GM12878 (cell line): ENCODE data around the gene MSX1. TPM values are rescaled to one million over a fixed set of nuclear protein-coding genes. Genes with fewer than 3 reads are reported as not detected.

Experiments
- ATAC-seq: fragments of 200-7000 bp; cut with Tn5 transposase; 3 replicates; pipeline ENCODE4 v1.9.1; 2020; ENCODE audit warnings: mild to moderate bottlenecking, moderate library complexity
- BruUV-seq: library from RNA; stranded (reverse); fragments of 400-500 nt; replicated peaks from 2 replicates; lab custom pipeline; 2021; lab: Mats Ljungman, UMichigan
- CTCF ChIA-PET: fragments of 300-600 bp; sonication (Branson Sonifier 250); formaldehyde crosslinking; extraction: SDS; loops from one replicate; lab custom pipeline; 2021; ENCODE audit warnings: inconsistent platforms; lab: Yijun Ruan, JAX
- POLR2A ChIA-PET: fragments of 350-600 bp; formaldehyde crosslinking; extraction: SDS; loops from one replicate; lab custom pipeline; 2021; ENCODE audit warnings: inconsistent platforms; lab: Charles Lee
- RAD21 ChIA-PET: fragments of 300-600 bp; sonication (Branson Sonifier 250); formaldehyde crosslinking; loops from one replicate; lab custom pipeline; 2023; ENCODE audit warnings: antibody characterized with exemption; ENCODE audit not compliant: unreplicated experiment; lab: Charles Lee
- SMC1A ChIA-PET: fragments of 300-600 bp; sonication (Branson Sonifier 250); formaldehyde crosslinking; loops from one replicate; lab custom pipeline; 2023; ENCODE audit not compliant: unreplicated experiment, uncharacterized antibody; lab: Charles Lee
- DNase-seq: peaks from one replicate; pipeline ENCODE4 v3.0.0-alpha.2; 2011; ENCODE audit warnings: low read depth, low spot score
- FAIRE-seq: peaks from 3 replicates; lab custom pipeline; 2011; peaks lifted over from hg19 to GRCh38; lab: Jason Lieb, UNC
- H2AFZ ChIP-seq: 2 replicates; pipeline ENCODE4 v1.6.0; 2011; ENCODE audit warnings: low read depth, low read length, control low read depth; ENCODE audit not compliant: control insufficient read depth
- H3K27ac ChIP-seq: 2 replicates; pipeline ENCODE4 v1.5.1; 2011; ENCODE audit warnings: control low read depth; ENCODE audit not compliant: control insufficient read depth, insufficient read depth
- H3K27me3 ChIP-seq, 2 experiments: replicated peaks in 1 of 2; 2 replicates each; pipeline versions ENCODE4 v1.6.0 to v1.6.1; 2011; ENCODE audit warnings: low read length in 1 of 2; ENCODE audit not compliant: control insufficient read depth in 2 of 2, insufficient read depth in 2 of 2
- H3K36me3 ChIP-seq, 2 experiments: 2 replicates each; pipeline ENCODE4 v1.5.1; 2011; ENCODE audit warnings: low read length in 1 of 2; ENCODE audit not compliant: control insufficient read depth in 2 of 2, insufficient read depth in 2 of 2
- H3K4me1 ChIP-seq: 2 replicates; pipeline ENCODE4 v1.6.1; 2011; ENCODE audit warnings: mild to moderate bottlenecking, low read length, moderate library complexity, mixed read lengths; ENCODE audit not compliant: control insufficient read depth, insufficient read depth
- H3K4me2 ChIP-seq: 2 replicates; pipeline ENCODE4 v1.6.0; 2011; ENCODE audit warnings: control low read depth; ENCODE audit not compliant: control insufficient read depth, insufficient read depth
- H3K4me3 ChIP-seq: fragments of 200-600 bp; sonication (generic); 2 replicates; pipeline ENCODE4 v1.5.1; 2016
- H3K79me2 ChIP-seq: 2 replicates; pipeline ENCODE4 v1.6.0; 2011; ENCODE audit warnings: low read length; ENCODE audit not compliant: control insufficient read depth, insufficient read depth
- H3K9ac ChIP-seq: 2 replicates; pipeline ENCODE4 v1.8.0; 2011; ENCODE audit warnings: low read length, control low read depth, mixed read lengths; ENCODE audit not compliant: control insufficient read depth, insufficient read depth
- H3K9me3 ChIP-seq: replicated peaks from 3 replicates; pipeline ENCODE4 v1.5.1; 2011; ENCODE audit warnings: mild to moderate bottlenecking, low read length; ENCODE audit not compliant: control insufficient read depth, insufficient read depth
- H4K20me1 ChIP-seq: 2 replicates; pipeline ENCODE4 v1.6.0; 2011; ENCODE audit not compliant: control insufficient read depth, insufficient read depth
- BRCA1 ChIP-seq: IDR thresholded peaks from 2 replicates; pipeline ENCODE4 v1.6.1; 2011; ENCODE audit warnings: low read depth, low read length, improper control_type of control experiment
- IRF4 ChIP-seq: IDR thresholded peaks from 2 replicates; pipeline ENCODE4 v1.6.1; 2011; ENCODE audit warnings: low read depth, low read length
- PAX8 ChIP-seq: fragments of 450-650 bp; IDR thresholded peaks from 2 replicates; pipeline ENCODE4 v1.6.1; 2017; ENCODE audit warnings: mild to moderate bottlenecking, moderate library complexity
- SP1 ChIP-seq: IDR thresholded peaks from one replicate; pipeline ENCODE4 v1.6.1; 2011; ENCODE audit warnings: low read depth, low read length
- ZBTB4 ChIP-seq: fragments of 450-650 bp; formaldehyde crosslinking; IDR thresholded peaks from 2 replicates; pipeline ENCODE4 v1.4.0; 2022; ENCODE audit warnings: mild to moderate bottlenecking, moderate library complexity
- WGBS: methylation state at CpG from one replicate; pipeline ENCODE4 v1.1.6; 2016; ENCODE audit warnings: low lambda C conversion rate; ENCODE audit not compliant: insufficient replicate concordance, insufficient coverage; ENCODE audit errors: missing lambda C conversion rate; 5-methylcytosine and 5-hydroxymethylcytosine counted together
- in situ Hi-C: fragments of 300-500 bp; cut with MboI; formaldehyde crosslinking; loops from 9 replicates; pipeline ENCODE4 v1.14.3; 2018; ENCODE audit warnings: mixed read lengths
- intact Hi-C: fragments of 100-400 bp; cut with micrococcal nuclease; formaldehyde crosslinking; loops from one replicate; pipeline ENCODE4 v1.14.2; 2022; ENCODE audit not compliant: unreplicated experiment
- polyA plus RNA-seq, 11 experiments: library from polyadenylated mRNA; depleted of rRNA in 4 of 11; unstranded in 6 of 11; stranded (reverse) in 5 of 11; fragments of >200 nt; fragmentation: Nextera tagmentation in 4 of 11; fragmentation: Illumina TruSeq in 1 of 11; extraction: Ambion mirVana in 4 of 11; extraction: Trizol in 1 of 11; gene quantifications; 1 replicate in 1 of 11; 2 replicates in 10 of 11; pipeline versions ENCODE4 v1.2.1 to v1.2.3, GENCODE V29; 2011 to 2016; ENCODE audit warnings: inconsistent platforms in 2 of 11, missing spikeins in 2 of 11, low read depth in 1 of 11
- total RNA-seq, 4 experiments: library from RNA; depleted of rRNA in 3 of 4; stranded (reverse); fragments of >200 nt in 3 of 4; fragmentation: Illumina TruSeq in 1 of 4; extraction: Trizol in 1 of 4; gene quantifications; 2 replicates each; pipeline versions ENCODE4 v1.2.1 to v1.2.3, GENCODE V29; 2013 to 2021
- TF ChIP-seq, protein P1 (sequence below): fragments of 450-650 bp; IDR thresholded peaks from 2 replicates; pipeline ENCODE4 v1.6.1; 2017; ENCODE audit warnings: mild to moderate bottlenecking, low read depth, inconsistent platforms; ENCODE audit not compliant: poor library complexity, severe bottlenecking
- TF ChIP-seq, protein P2 (sequence below): IDR thresholded peaks from 2 replicates; pipeline ENCODE4 v1.6.1; 2011; ENCODE audit warnings: low read depth, mild to moderate bottlenecking, low read length, moderate library complexity, borderline replicate concordance; ENCODE audit errors: extremely low read depth
- TF ChIP-seq, protein P3 (sequence below): IDR thresholded peaks from 2 replicates; pipeline ENCODE4 v1.6.1; 2011; ENCODE audit warnings: borderline replicate concordance, low read depth, mild to moderate bottlenecking, moderate library complexity, mixed read lengths, low read length; ENCODE audit not compliant: insufficient read depth; ENCODE audit errors: extremely low read length
- TF ChIP-seq, protein P4 (sequence below): IDR thresholded peaks from 2 replicates; pipeline ENCODE4 v1.6.1; 2011; ENCODE audit warnings: low read depth, low read length, improper control_type of control experiment, borderline replicate concordance

MSX1 gene
- total and polyA plus RNA-seq, 10 of the 15 experiments (the other 5 are each of a cell fraction or from before 2014, with no cell fraction given) = 0.04 to 0.56 (median 0.15) TPM; not detected in 2

- no peak for FAIRE-seq
- in situ Hi-C loops = no loop called here
These were observed 29.6 kb upstream of the MSX1 start for GRCh38 chr4:4829837-4830236.

GRCh38 chr4:4831266-4831665, 28.2 kb upstream of the MSX1 start:
- Histone ChIP-seq H3K4me1 (no peaks in the 10 kb centered on the region), H3K27me3 (no peaks in the 10 kb centered on the region), H3K36me3 (no peaks in the 10 kb centered on the region), H3K27ac (no peak overlapping the region), H3K4me3 (no peak overlapping the region), H3K9ac (no peak overlapping the region), H3K4me2 (no peak overlapping the region), H4K20me1 (no peaks in the 10 kb centered on the region), H2AFZ (no peak overlapping the region), H3K79me2 (no peaks in the 10 kb centered on the region), H3K9me3 (no peaks in the 10 kb centered on the region; the same call in 2 of the 3 replicates)
- ChIA-PET CTCF (no interaction called here), POLR2A (no interaction called here), SMC1A (no interaction called here), RAD21 (no interaction called here)
- in situ Hi-C loops (no loop called here), intact Hi-C loops (no loop called here)
- BruUV-seq = no TSS peak
- 55% methylated on average over 7 of the region's 7 CpGs for WGBS
- DNase-seq (no peak), ATAC-seq (no peak), FAIRE-seq (no peak)
- TF ChIP-seq BRCA1 (no peak), ZBTB4 (no peak), PAX8 (no peak), IRF4 (no peak)
- TF ChIP-seq, protein P1, sequence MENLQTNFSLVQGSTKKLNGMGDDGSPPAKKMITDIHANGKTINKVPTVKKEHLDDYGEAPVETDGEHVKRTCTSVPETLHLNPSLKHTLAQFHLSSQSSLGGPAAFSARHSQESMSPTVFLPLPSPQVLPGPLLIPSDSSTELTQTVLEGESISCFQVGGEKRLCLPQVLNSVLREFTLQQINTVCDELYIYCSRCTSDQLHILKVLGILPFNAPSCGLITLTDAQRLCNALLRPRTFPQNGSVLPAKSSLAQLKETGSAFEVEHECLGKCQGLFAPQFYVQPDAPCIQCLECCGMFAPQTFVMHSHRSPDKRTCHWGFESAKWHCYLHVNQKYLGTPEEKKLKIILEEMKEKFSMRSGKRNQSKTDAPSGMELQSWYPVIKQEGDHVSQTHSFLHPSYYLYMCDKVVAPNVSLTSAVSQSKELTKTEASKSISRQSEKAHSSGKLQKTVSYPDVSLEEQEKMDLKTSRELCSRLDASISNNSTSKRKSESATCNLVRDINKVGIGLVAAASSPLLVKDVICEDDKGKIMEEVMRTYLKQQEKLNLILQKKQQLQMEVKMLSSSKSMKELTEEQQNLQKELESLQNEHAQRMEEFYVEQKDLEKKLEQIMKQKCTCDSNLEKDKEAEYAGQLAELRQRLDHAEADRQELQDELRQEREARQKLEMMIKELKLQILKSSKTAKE = no peak
- TF ChIP-seq, protein P2, sequence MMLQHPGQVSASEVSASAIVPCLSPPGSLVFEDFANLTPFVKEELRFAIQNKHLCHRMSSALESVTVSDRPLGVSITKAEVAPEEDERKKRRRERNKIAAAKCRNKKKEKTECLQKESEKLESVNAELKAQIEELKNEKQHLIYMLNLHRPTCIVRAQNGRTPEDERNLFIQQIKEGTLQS = no peak
- TF ChIP-seq, protein P3, sequence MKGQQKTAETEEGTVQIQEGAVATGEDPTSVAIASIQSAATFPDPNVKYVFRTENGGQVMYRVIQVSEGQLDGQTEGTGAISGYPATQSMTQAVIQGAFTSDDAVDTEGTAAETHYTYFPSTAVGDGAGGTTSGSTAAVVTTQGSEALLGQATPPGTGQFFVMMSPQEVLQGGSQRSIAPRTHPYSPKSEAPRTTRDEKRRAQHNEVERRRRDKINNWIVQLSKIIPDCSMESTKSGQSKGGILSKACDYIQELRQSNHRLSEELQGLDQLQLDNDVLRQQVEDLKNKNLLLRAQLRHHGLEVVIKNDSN = no peak

More at GRCh38 chr4:4829837-4830236, 29.6 kb upstream of the MSX1 start:
- Histone ChIP-seq H2AFZ (no peak overlapping the region), H3K4me3 (no peak overlapping the region), H3K9me3 (no peaks in the 10 kb centered on the region; the same call in 2 of the 3 replicates), H3K27me3 (no peaks in the 10 kb centered on the region), H4K20me1 (no peaks in the 10 kb centered on the region), H3K27ac (no peak overlapping the region), H3K4me2 (no peak overlapping the region), H3K79me2 (no peaks in the 10 kb centered on the region), H3K4me1 (no peaks in the 10 kb centered on the region), H3K36me3 (no peaks in the 10 kb centered on the region), H3K9ac (no peak overlapping the region)
- intact Hi-C loops = no loop called here
- no peak for TF ChIP-seq SP1
- TF ChIP-seq, protein P4, sequence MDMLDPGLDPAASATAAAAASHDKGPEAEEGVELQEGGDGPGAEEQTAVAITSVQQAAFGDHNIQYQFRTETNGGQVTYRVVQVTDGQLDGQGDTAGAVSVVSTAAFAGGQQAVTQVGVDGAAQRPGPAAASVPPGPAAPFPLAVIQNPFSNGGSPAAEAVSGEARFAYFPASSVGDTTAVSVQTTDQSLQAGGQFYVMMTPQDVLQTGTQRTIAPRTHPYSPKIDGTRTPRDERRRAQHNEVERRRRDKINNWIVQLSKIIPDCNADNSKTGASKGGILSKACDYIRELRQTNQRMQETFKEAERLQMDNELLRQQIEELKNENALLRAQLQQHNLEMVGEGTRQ = no peak
- 14% methylated on average over 2 of the region's 2 CpGs for WGBS
- no peak for DNase-seq
- RAD21 ChIA-PET = no interaction called here
- CTCF ChIA-PET = interaction anchor here (0.8 kb wide), 1 partner anchor 12 kb away, joined by 3 read pairs; no protein-coding TSS in a partner anchor
- SMC1A ChIA-PET = no interaction called here
- POLR2A ChIA-PET = no interaction called here
- BruUV-seq = no TSS peak
- ATAC-seq = no peak
